Measurements from ENCODE around the gene EMD. TPM values are rescaled to one million over a fixed set of nuclear protein-coding genes. Genes with fewer than 3 reads are reported as not detected.

Gene EMD
- total and polyA plus RNA-seq, 10 of the 15 experiments (the other 5 are each of a cell fraction or from before 2014, with no cell fraction given), result 0.76 to 100 (median 43.2) TPM

- TF ChIP-seq WRNIP1 (IDR thresholded peaks at IDR 0.05; ENCODE audit: borderline replicate concordance, low read depth, low read length) (no peak), NR2F1 (conservative IDR thresholded peaks at IDR 0.05) (0 out of 2 replicates have a peak, but pooled peaks have one; percentile 19), IRF4 (IDR thresholded peaks at IDR 0.05; ENCODE audit: low read depth, low read length) (no peak), FOXK2 (IDR thresholded peaks at IDR 0.05) (no peak), IKZF1 (conservative IDR thresholded peaks at IDR 0.05) (peak; percentile 7; the same call in 1 of the 2 replicates), POLR2AphosphoS2 (IDR thresholded peaks at IDR 0.05; ENCODE audit: low read depth, low read length) (no peak), HDAC6 (IDR thresholded peaks at IDR 0.05; ENCODE audit: unreplicated experiment) (no peak), NFIC (IDR thresholded peaks at IDR 0.05; ENCODE audit: low read depth, low read length) (no peak), NKRF (conservative IDR thresholded peaks at IDR 0.05) (0 out of 2 replicates have a peak, but pooled peaks have one; percentile 17), E2F4 (IDR thresholded peaks at IDR 0.05; ENCODE audit: low read depth, low read length) (no peak), E2F8 (IDR thresholded peaks at IDR 0.05; ENCODE audit: low read depth, partially characterized antibody) (no peak), EGR1 (IDR thresholded peaks at IDR 0.05; ENCODE audit: borderline replicate concordance in 1 of 2, low read depth in 2 of 2, low read length in 2 of 2) (0 out of 3 replicates have a peak, but pooled peaks of 1 of the 2 experiments have one; percentile 29), RFX5 (IDR thresholded peaks at IDR 0.05; ENCODE audit: low read depth, low read length) (no peak), SRF (IDR thresholded peaks at IDR 0.05; ENCODE audit: low read depth in 2 of 2, low read length in 2 of 2) (no peak), ZNF687 (IDR thresholded peaks at IDR 0.05) (peak; percentile 36; the same call in 1 of the 2 replicates), TCF7 (IDR thresholded peaks at IDR 0.05; ENCODE audit: borderline replicate concordance) (no peak), SMC3 (IDR thresholded peaks at IDR 0.05; ENCODE audit: borderline replicate concordance, low read length) (peak; percentile 9; the same call in 1 of the 2 replicates), MTA3 (IDR thresholded peaks at IDR 0.05; ENCODE audit: borderline replicate concordance, low read length) (no peak)
Observed at GRCh38 chrX:154374313-154375155, 4.6 kb upstream of the EMD start, which contains the start of gene FLNA (continued).
